ENCODE results near the gene MYO18B.

Gene MYO18B

GRCh38 chr22:25714739-25715138, 27.2 kb upstream of the MYO18B start:
- no peak for DNase-seq

DNA sequence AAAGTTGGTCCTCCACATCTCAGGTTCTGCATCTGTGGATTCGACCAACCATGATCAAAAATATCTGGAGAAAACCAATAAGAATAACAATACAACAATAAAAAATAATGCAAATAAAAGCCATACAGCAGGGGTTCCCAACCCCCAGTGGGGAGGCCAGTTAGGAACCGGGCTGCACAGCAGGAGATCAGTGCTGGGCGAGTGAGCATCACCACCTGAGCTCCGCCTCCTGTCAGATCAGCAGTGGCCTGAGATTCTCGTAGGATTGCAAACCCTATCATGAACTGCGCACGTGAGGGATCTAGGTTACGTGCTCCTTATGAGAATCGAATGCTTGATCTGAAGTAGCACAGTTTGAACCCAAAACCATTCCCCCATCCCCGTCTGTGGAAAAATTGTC, 25.4 kb upstream of the MYO18B start:
- DNase-seq, result no peak

GRCh38 chr22:25718135-25718840, 23.7 kb upstream of the MYO18B start:
- DNase-seq, result no peak

DNA sequence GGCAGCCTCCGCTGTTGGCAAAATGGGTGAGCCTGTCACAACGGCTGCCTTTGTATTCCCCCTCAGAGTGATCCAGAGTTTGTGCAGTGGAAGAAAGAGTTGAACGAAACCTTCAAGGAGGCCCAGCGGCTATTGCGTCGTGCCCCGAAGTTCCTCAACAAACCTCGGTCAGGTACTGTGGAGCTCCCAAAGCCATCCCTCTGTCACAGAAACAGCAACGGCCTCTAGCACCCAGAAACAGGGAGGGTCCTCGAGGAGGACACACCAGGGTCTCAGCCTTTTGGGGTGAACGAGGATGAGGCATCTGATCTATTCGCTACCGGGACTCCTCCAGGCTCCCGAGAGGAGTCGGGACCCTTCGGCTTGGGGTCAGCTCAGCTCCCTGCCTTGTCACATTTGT, 19.8 kb upstream of the MYO18B start:
- no peak for DNase-seq

DNA sequence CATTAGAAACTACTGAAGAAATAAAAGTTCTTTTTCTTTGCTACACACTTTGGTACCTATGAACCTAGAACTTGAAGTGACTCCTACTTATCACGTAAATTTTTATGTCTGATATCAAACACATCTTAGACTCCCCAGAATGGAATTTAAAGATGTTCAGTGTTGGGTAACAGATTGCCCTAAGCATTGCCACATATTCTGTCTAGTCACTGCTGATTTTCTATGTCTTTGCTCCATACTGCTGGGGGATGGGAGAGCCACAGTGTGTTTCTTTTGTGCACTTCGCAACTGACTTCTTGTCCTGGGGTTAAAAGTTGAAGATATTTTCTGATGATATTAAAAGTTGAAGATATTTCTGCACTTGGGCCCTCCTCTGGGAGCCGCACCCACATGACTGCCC, 19.4 kb upstream of the MYO18B start:
- DNase-seq, result no peak

GRCh38 chr22:25726241-25726640, 15.7 kb upstream of the MYO18B start:
- DNase-seq, result no peak

DNA sequence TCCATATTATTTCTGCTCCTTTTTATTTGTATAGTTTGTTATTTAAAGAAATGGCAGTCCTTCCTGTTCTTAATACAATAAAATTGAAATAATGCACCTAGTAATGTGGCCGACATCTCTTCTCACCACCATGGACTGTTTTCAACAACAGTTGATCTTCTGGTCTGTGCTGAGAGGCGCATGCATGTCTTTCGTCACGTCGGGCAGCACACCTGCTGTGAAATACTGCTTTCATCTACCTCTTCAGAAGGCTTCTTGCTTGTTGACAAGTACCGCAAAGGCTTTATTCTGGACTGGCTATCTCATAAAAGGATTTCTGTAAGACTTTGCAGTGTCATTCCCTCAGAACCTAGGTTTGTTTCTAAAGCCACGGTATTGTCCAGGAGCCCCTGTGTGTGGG, 13.9 kb upstream of the MYO18B start:
- no peak for DNase-seq

- no peak for DNase-seq
Observed at GRCh38 chr22:25729016-25729995, 12.7 kb upstream of the MYO18B start.

DNA sequence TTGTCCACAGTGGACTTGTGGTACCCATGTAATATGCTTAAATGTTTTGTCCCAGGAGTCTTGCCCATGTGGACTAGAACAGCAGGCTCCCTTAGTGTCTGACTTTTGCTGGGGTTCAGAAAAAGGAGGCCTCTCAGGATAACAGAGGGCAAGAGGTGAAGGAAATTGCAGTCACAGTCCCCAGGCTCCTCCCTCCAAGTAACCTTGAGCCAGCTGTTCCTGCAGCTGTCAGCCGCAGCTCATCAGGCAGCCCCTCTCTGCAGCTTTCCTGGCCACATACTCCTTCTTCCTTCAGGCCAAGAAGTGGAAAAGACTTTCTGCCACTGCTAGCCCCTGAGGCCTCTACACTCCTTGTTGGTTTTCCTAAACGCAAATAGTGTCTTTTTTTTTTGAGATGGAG, 6.3 kb upstream of the MYO18B start:
- DNase-seq, result no peak

DNA sequence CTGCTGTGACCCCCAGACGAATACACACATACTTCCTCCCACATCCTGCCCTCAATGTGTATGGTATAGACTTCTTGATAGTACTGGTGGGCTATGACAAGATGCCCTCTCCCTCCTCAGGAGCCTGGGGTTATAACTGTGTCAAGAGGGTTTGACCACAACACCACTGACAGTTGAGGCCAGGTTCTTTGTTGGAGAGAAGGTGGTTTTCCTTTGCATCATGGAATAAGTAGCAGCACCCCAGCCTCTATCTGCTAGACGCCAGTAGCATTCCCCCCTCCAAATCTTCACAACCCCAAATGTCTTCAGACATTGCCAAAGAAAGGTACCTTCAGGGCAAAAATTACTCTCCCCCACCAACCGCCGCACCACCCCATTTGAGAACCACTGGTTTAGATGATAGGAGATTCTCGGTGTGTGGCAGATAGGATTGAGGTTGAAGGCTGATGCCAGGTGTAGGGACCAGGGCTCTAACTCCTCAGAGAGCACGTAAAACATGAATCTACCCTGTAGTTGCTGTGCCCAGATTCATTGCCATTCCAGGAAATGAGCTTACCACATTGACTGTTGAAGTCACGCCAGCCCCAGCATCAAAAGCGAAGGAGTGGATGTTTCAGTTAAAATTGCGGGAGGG, 5.5 kb upstream of the MYO18B start:
- DNase-seq, result no peak

GRCh38 chr22:25739659-25740344, 2.2 kb upstream of the MYO18B start:
- DNase-seq, result no peak

DNA sequence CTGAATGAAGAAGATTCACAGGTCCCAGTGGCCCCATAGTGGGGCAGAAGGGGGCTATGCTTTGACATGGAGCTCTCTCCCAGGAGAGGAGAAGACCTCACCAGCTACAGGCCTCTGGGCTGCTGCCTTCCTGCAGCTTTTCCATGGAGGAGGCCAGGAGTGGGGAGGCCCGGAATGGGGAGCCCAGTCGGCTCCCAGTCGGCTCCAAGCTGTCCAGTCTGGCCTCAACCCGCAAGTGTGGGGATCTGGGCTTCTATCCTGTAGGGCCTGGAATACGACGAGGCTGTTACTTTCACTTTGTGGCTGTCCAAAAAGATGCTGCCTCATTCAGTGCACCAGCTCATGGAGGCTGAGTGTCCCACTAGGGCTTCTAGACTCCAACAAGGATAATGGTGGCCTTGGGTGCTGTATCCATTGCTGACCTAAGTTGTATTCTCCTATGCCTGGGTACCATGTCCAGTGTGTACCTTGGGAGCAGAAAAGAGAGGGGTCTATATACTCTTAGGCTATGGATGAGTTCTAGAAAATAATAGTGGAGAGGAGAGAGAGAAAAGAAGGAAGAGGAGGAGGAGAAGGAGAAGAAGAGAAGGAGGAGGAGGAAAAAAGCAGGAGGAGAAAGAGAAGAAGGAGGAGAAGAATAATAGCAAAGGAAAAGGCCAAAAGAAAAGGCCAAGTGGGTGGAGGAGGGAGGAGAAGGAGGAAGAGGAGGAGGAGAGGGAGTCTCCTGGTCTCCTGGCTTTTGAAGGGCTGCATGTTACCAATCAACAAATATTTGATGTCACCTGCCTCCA, 1.1 kb downstream of the MYO18B start:
- DNase-seq, result no peak

DNA sequence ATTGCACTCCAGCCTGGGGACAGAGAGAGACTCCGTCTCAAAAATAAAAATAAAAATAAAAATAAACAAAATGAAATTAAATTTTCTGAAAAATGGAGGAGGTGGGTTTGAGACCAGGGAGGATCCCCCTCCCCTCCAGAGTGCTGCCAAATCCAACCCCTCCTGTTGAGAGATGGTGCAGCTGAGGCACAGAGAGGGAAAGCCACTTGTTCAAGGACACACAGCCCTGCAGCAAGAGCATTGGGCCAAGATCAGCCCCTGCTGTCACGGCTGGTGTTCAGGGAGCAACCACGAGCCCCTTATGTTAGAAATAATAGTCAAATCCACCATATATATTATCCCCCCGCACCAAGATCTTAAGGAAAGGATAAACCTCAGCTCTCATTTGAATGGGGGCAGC, 2.7 kb downstream of the MYO18B start:
- DNase-seq, result no peak

DNA sequence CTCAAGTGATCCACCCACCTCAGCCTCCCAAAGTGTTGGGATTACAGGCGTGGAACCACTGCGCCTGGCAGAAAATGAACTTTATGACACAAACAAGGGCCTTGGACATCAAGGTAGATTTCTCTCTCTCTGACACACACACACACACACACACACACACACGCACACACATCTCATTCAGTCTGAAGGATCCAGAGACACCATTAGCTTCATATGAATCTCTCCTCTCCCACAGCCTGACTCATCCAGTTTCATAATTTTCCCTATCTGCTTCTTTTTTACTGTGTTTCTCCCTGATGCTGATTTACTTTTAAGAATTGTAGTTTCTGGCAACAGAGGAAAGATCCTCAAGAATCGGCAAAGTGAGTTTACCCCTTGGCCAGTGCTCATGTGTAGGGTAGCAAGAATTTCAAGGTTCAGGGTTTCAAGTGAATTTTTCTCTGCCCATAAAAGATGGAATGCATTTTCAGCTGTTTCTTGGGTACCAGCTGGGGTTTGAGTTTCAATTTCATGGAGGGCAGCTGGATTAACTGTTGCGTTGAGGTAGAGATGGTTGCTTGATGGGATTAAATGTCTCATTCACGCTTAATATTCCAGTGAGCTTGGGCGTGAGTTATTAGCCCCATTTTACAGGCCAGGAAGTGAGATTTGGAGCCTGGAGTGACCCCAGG, 3.5 kb downstream of the MYO18B start:
- no peak for DNase-seq

- DNase-seq, result no peak
Observed at GRCh38 chr22:25746012-25746373, 4.0 kb downstream of the MYO18B start.

DNA sequence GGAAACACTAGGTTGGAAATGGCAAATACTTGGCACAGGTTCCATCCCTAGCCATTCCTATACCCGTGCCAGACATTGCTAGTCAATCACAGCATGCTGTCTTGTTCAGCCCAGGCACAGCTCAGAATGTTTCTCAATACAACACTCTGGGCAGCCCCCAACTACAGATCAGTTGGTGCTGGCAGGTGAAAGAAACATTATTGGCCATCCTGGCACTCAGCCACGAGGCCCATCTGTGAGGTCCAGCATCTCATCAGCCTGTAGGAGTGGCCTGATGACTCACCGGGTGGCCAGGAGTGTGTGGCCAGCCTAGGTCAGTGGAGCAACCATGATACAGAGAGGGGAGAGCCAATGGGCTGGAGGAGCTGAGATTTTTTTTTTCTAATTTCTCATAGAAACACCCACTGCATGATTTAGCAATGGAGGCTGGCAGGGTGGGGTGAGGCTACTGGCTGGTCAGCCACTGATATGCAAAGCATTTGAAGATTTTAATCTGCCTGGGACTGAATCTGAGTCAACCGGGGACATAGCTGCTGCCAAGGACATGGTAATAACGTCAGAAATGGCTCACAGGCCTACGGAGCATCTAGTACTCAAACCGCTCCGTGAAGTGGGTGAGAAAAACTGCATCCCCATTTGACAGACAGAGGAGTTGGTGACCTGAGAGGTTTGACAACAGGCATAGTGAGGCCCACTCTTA, 5.4 kb downstream of the MYO18B start:
- peak; percentile 76 to 83 for DNase-seq

DNA sequence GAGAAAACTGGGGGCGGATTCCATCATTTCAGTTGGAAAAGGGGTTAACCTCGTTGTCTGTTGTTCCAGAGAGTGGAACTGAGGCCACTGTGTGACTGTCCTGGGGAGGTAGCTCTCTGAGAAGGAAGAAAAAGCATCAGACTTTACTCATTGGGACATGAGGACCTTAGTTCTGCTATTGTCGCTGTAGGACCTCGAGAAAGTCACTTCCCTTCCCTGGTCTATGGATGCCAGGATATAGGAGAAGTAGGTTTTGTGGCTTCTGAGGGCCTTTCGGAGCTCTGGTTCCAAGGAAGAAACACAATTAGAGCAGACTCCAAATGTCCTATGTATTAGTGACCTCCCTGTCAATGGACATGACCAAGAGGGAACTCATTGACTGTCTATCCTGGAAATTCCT, 6.2 kb downstream of the MYO18B start:
- DNase-seq, result peak; percentile 82 to 85

GRCh38 chr22:25748704-25749103, 6.7 kb downstream of the MYO18B start:
- DNase-seq, result no peak

GRCh38 chr22:25749420-25750169, 7.6 kb downstream of the MYO18B start:
- DNase-seq, result no peak

DNA sequence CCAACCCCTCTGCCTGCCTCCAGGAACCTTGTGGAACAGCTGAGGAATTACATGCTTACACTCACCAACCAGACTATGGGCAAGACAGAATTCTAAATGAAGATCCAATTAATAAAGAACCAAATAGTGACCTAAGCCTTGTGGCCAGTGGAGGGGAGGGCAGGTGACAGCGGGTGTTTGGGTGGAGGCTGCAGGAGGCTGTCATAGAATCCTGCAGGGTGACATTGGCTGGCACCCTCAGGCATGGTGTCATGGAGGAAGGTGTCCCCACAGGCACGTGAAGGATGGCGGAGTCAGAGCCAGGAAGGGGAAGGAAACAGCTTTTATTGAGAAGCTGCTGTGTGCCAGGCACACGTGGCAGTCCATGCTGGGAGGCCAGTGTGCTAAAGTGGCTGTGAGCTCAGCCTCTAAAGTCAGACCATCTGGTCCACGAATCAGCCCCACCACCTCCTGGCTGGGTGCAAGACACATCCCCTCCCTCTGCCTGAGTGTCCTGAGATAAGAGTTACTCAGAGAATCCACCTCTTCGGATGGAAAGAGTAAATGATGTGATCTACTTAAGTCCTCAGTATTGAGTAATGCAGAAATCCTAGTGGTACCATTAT, 8.7 kb downstream of the MYO18B start:
- peak; percentile 53 for DNase-seq

All from inflammatory macrophage (primary cell).